GM18517 (cell line): Measurements from ENCODE around the gene KDF1.

ENCODE experiments used
- ATAC-seq: cut with Tn5 transposase; IDR thresholded peaks from one replicate; pipeline ENCODE4 v1.9.1; 2021; ENCODE audit warnings: mild to moderate bottlenecking, moderate library complexity; ENCODE audit not compliant: unreplicated experiment

The KDF1 gene, protein sequence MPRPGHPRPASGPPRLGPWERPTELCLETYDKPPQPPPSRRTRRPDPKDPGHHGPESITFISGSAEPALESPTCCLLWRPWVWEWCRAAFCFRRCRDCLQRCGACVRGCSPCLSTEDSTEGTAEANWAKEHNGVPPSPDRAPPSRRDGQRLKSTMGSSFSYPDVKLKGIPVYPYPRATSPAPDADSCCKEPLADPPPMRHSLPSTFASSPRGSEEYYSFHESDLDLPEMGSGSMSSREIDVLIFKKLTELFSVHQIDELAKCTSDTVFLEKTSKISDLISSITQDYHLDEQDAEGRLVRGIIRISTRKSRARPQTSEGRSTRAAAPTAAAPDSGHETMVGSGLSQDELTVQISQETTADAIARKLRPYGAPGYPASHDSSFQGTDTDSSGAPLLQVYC

DNA sequence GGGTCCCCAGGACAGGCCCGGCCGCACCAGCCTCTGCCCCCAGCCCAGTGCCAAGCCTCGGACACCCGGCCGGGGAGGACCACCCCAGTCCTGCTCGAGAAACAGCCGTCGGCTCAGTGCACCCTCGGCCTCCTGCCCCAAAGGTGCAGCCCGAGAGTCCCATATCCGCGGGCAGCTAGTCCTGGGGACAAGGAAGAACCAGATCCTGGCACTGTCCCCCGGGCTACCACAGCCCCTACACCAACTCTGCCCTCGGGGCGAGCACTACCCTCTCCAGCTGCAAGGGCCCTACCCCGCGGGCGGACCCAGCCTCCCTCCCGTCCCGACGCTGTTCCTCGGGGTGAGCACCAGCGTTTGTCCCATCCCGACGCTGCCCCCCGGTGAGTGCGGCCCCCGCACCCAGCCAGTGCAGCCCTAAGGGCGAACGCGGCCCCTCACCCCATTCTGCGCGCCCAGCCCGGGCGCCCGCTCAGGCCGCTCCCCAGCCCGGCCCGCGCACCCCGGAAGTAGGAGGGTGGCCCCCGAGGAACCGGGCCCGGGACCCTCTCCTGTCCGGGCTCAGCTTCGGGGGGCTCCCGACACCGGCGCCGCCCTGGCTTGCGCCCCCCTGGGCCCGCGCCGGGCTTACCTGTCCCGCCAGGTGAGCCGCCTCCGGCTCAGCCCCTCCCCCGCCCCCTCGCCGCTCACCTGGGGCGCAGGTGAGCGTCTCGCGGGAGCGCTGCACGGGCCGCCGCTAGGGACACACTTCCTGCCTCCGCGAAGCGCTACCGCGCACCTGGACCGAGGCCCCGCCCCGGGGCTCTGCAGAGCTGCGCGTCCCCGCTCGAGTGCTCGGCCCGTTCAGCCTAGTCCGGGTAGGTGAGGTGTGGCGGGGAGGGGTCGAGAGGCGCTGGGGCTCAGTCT lies at the start of gene KDF1:
KDF1 (minus strand) TSS at position 747 of the 903 bp plus-strand sequence. CDS start 8,088 bp downstream, outside the sequence.
- ATAC-seq, result no peak

DNA sequence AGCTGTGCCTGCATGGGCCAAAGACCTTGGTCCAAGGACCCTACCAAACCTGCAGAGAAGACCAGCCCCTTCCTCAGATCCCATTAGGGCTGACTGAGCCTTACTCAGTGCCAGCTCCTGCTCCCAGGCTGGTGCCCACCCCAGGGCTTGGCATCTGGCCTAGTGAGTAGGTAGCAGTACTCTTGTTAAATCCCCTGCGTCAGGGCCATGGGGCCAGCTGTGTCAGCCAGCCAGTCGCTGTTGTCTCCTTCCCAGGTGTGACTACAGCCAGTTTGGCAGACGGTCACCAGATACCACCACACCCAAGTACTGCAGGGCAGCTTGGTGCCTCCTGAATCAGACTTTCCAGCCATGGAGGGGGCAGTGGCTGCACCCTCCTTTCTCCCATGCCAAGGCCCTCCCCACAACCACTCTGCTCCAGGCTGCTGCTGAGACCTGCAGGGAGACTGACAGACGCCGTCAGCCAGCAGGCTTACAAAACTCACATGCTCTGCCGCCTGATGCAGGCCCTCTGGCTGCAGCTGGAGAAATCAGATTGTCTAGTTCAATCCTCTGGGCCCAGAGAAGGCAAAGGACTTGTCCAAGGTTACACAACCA lies 49.4 kb upstream of the KDF1 start:
- no peak for ATAC-seq

DNA sequence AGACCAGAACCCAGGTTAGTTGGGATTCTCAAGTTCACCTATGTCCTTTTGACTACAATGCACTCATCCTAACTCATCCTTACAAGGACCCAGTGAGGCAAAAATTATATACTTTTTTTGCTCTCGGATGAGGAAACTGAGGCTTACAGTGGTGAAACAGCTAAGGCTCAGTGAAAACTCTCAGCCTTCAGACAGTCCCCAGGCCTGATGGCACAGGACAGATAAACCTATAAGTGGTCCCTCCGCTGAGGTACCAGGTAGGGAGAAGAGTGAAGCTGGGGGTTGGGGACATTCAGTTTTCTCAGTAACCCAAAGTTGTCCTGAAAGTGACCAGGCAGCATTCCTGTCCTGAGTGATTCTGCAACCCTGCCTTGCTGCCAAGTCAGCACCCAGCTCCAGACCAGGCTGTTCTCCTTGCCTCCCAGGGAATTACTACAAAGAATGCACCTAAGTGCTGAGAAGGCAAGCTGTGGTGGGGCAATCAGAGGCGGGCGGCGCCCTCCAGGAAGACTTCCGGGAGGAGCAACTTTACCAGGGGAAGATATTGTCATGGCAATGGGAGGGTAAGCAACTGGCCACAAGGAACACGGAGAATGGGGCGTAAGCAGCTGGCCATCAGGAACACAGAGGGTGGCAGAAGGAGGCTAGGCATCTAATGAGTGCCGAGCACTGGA lies 47.8 kb upstream of the KDF1 start:
- no peak for ATAC-seq

DNA sequence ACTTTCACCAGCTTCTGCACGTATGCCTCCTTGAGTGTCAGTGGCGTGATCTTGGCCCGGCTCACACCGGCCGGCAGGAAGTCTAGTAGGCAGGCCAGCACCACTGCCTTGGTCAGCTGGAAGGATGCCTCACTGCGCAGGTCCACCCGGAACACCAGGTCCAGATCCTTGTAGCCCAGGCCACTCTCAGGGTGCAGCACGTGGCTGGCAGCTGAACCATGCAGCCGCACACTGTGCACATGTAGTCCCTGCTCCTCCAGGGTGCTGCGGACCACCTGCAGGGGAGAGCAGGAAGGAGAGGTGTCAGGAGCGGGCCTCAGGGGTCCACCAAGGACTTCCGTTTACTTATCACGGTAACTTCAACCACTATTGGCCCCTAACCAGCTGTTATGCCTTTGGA lies 46.4 kb upstream of the KDF1 start:
- ATAC-seq, result no peak

DNA sequence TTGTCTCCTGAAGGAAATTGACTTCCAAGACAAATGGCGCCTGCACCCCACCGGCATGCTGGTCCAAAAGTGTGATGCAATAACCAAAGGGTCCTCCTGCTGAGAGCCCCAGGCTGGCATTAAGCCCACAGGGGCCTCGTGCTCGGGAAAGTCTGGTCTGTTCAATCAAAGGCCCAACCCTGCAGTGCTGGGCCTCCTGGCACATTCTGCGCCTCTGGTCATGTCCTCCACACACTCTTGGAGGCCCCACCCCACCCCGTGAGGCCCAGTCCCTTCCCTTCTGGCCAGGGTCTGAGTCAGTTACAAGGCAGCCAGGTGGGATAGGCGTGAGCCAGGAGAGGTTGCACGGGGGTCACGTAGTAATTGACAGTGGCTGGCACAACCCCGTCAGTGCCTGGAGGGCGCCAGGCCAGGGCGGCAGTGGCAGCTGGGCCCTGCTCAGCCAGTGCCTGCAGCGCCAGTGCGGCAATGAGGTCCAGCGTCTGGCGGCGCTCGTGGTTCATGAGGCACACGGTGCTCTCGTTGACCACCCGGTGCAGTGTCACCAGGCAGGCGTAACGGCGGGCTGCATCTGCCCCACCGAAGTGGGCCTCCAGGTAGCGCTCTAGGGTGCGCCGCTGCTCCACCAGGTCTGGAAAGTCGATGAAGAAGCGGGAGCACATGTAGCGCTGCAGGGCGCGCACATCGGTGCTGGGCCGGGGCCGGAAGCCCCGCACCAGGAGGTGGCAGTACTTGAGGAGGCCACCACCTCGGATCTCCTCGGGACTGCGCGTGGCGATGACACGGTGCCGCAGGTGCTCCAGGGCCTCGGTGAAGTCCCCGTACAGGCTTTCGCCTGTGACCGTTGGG lies 45.6 kb upstream of the KDF1 start:
- no peak for ATAC-seq

DNA sequence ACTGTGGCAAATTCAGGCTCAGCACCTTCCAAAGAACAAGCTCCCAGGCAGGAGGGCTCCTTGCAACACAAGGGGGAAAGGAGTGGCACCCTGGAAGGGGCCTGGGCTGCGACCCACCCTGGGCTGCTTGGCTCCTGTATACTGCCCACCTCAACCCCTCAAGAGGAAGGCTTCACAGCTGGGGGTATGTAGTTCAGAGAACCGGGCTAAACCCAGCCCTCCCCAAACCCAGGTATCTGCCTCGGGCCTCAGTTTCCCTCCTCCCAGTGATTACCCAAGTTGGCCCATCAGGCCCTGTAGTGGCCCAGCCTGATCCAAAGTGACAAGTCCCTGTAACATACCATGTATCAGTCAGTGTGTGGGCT lies 44.9 kb upstream of the KDF1 start:
- no peak for ATAC-seq

DNA sequence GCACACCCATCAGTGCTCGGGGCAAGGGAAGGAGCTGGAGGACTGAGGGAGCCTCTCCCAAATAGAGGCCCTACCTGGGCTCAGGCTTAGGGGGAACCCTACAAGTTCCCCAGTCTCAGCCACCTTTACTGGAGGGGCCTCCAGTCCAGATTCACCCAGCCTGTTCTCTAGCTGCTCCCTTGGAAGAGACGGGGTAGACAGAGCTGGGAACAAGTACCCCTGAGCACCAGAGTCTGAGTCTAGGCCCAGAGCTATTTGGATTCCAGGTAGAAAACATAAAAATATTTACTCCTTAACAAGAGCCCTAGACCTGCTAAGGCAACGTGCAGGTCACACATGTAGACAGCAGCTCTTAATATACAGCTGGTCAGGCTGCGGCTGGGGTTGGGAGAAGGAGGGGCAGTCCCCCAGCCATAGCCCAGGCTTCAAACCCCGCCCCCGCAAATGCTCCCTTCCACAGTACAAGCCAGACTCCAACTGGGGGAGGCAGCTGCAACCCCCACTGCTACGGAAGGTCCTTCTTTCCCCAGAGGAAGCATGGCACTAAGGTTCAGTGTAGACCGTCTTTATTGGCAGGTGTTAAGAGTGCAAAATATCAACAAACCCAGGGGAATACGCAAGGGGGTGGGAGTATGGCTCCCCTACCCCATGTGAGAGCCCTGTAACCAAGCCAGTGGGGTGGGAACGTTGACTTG lies 44.4 kb upstream of the KDF1 start:
- ATAC-seq, result no peak

DNA sequence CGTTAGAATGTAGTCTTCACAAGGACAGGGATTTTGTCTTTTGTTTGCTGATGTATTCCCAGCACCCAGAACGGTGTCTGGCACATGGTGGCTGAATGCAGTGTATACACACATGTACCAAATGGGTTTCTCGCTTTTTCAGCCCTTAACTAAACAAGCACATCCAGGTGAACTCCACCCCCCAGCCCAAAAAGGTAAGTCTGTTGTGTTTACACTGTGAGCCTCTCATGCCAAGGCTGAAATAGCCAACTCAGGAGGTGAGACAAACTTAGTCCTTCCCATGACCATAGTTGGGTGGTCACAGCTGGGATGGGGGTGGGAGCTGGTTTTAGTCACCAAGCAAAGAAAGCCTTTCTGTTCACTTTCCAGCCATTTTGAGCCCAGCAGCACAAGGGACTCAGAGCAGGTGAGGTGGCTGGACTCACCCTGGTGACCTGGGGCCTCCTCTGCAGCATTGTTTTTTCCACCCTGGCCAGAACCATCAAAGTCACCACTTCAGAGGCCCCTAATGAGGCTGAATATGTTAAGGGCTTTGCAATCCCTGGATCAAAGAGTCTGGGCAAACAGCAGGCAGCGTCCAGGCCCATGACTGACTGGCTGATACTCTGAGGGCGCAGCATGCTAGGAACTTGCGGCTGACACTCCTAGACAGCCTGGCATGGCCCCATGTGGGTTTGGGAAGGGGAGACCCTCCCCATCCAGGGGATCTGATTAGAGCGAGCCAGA lies 43.6 kb upstream of the KDF1 start:
- no peak for ATAC-seq

DNA sequence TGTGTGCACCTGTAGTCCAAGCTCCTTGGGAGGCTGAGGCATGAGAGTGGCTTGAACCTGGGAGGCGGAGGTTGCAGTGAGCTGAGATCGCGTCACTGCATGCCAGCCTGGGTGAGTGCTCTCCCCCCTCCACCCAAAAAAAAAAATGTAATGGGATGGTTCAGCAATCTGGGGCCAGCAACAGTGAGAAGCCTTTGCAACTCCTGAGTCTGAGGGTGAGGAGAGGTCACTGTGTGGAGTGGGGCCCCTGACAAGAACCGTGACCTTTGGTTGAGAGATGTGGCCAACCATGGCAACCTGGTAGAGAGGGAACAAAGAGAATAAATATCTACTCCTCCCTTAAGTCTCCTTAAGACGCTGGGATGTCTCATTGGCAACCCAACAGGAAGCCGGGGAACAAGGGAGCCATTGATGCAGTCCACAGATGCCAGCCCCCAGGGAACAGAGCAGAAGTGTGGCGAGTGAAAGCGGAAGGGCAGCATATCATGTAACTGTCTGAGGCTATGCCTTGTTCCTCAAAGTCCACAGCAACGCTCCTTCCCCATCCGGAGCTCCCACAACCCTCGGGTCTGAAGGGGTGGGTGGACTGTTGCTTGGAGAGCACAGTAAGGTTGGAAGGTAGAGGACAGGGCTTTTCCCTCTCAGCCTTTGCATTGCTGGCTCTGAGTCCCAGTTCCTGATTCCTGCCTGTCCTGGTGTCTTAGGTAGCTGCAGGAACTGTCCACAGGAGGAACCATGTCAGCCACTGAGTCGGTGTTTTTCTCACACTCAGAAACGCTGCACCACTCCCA lies 41.5 kb upstream of the KDF1 start:
- ATAC-seq, result no peak

DNA sequence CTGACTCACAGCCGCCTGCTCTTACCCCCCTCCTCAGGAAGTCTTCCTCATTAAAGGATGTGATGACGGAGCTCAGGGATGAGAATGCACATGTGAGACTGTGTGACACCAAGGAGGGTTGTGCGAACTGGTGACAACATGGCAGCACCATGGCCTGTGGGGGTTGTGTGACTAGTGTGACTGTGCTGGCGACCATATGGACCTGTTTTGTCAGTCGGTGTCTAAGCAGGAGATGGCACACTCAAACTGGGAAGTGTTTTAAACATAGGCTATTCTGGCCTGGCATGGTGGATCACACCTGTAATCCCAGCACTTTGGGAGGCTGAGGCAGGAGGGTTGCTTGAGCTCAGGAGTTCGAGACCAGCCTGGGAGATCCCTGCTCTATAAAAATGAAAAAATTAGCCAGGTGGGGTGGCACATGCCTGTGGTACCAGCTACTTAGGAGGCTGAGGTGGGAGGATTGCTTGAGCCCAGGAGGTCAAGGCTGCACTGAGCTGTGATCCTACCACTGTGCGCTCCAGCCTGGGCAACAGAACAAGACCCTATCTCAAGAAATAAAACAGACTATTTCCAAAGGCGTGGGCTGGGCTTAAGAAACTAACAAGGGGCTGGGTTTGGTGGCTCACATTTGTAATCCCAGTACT lies 40.7 kb upstream of the KDF1 start:
- ATAC-seq, result no peak

DNA sequence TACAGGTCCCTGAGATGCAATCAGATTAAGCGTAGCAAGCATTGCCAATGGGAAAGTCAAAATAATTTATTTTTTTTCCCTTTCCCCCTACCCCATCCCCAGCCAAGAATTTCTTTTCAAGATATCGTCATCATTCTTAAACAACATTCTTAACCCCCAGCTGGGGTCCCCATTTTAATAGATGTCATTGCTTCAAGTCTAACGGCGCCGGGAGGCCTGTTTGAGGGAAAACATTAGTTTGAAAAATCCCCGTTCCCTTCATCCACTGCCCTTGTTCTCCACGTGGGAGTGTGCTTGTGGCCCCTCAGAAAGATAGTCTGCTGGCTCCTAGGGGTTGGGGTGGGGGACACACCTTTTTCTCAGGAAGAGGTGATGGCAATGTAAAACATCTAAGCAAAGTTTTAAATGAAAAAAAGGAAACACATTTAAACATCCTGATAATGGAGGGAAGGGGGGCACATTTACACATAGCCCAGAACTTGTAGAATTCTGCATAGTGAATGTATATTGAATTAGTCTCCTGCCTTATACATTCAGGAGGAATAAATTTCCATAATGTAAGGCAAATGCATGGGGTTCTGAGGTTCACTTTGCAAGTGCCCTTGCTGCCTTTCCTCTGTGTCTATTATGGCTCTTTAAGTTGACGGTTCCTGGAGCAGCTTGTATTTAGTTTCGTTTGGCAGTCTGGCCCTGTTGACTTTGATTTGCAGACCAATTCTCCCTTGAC lies 40.0 kb upstream of the KDF1 start:
- no peak for ATAC-seq

DNA sequence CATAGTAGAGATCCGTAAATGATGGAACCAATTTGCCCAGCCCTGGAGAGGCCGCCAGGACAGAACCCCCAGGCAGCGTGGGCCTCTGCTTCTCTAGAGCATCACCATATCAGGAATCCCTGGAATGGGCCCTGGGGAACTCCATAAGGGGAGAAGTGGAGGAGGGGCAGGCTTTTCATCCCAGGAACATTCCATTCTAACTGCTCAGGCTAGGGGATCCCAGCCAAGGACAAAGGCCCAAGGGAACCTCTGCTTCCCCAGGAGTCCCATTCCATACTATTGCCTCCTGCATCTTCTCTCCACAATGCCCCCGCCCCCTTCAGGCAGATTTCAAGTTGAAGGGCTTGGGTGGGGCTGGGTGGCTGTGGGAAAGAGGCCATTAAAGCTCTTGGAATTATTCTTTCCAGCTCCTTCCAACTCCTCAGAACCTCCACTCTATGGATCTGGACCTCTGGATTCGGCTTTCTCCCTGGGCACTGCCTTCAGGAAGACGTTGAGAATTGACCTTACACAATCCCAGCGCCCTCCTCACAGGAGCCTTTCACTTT lies 39.2 kb upstream of the KDF1 start:
- ATAC-seq, result no peak

DNA sequence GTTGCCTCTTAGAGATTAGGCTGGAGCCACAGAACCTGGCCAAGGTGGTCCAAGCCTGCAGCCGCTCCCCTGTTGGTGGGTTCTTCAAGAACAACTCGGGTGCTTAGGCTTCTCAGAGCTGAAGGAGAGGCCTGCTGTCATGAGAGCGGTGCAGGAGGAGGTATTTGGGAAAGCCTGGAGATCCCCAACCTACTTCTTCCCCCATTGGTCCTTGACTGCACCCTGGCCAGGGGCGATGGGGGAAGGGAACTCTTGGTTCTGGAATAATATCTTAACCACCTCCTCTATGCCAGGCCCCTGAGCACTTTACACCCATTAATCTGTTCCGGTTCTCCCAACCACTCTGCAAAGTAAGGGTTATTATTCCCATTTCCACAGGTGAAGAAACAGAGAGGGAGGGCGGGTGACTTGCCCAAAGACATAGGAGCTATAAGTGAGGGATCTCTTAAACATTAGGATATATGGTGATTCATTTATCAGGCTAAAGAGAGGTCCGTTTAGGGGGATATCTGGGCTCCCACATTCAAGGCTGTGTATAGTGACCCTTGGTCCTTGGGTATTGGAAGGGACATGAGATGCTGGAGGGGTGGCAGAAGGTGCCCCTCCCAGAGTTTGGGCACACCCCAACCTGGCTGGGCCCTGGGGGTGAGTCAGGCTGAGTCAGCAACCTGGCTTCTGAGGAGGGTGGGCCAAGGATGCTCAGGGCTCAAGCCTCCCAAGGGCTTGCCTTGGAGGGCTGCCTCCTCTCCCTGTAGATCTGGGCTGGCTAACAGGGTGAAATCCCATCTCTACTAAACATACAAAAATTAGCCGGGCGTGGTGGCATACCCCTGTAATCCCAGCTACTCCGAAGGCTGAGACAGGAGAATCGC lies 38.4 kb upstream of the KDF1 start:
- no peak for ATAC-seq

DNA sequence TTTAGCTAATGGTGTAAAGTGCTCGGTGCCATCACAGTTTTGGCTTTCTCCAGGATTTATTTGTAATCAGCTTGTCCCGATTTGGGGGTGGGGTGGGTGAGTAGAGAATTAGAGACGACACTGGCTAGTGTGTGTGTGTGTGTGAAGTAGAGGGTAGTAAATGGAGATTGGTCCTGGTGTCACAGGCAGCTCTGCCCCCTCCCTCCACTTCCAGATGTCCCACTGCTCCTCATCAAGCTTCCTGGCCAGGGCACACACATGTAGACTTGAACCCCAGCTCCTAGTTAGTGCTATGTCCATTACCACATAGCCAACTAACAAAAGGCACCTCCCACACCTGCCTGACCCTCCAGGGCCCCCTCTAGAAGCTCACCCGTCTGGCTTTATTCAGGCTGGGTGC lies 36.4 kb upstream of the KDF1 start:
- ATAC-seq, result no peak

DNA sequence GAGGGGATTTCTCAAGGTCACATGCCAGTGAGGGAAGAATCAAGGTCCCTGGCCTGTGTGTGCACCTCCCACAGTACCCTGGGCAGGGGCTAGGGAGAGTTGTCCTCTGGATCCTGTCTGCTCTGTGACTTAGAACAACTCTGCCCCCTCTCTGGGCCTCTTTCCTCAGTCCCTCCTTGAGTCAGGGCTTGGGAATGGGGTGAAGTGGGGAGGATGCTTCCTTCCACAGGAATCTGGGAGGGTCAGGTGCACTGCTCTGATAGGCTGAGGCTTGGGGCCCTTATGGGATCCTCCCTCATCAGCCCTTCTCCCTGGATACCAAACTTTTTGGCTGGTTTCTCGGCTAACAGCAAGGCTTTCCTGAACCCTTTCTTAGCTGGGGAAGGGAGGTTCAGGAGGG lies 35.8 kb upstream of the KDF1 start:
- no peak for ATAC-seq
